Measurements from ENCODE around the gene ROBO1. TPM values are rescaled to one million over a fixed set of nuclear protein-coding genes. Genes with fewer than 3 reads are reported as not detected.

Gene ROBO1
- total and polyA plus RNA-seq, 2 donors (not counting 3 experiments of a cell fraction or from before 2014, with no cell fraction given), result 5.9 to 14.2 TPM

GRCh38 chr3:79551321-79551892, 216.4 kb downstream of the ROBO1 start:
- dilution Hi-C loops (cut with MboI; ENCODE audit: extremely low pct_ligation_motif_present, low sequenced_read_pairs) (no loop called here), intact Hi-C loops (cut with micrococcal nuclease) (no loop called here)
- H3K4me3 ChIP-seq (replicated peaks in 1 of 3; ENCODE audit: insufficient read depth in 1 of 3, low read depth in 1 of 3, low read length in 3 of 3), result no peak overlapping the region
- no peaks in the 10 kb centered on the region for H3K9me1 ChIP-seq (replicated peaks; ENCODE audit: control insufficient read depth, extremely low read depth, insufficient read depth, low read length)
- H3K79me2 ChIP-seq (ENCODE audit: control insufficient read depth, insufficient read depth, low read length), result no peaks in the 10 kb centered on the region
- DNase-seq (ENCODE audit: low read depth, low spot score) (no peak), FAIRE-seq (no peak)
- no peak overlapping the region for H3K4me2 ChIP-seq (ENCODE audit: insufficient read depth, low read length)
- no peaks in the 10 kb centered on the region for H3K4me1 ChIP-seq (ENCODE audit: control insufficient read depth, extremely low read depth, insufficient read depth, low read length)
- no peaks in the 10 kb centered on the region for H3K36me3 ChIP-seq (ENCODE audit: control insufficient read depth in 2 of 2, extremely low read depth in 1 of 2, insufficient read depth in 2 of 2, low read length in 2 of 2)
- ChIA-PET CTCF (interaction anchor here (1.2 kb wide), 1 partner anchor 9 kb away, joined by 5 read pairs; no protein-coding TSS in a partner anchor), POLR2A (no interaction called here)
- H3K27ac ChIP-seq (ENCODE audit: insufficient read depth, low read depth, low read length), result no peak overlapping the region
- no peaks in the 10 kb centered on the region for H3K27me3 ChIP-seq (ENCODE audit: control insufficient read depth in 2 of 2, insufficient read depth in 2 of 2, low read length in 2 of 2)
- H2AFZ ChIP-seq (ENCODE audit: low read depth, low read length), result no peak overlapping the region
- no peaks in the 10 kb centered on the region for H3K9me3 ChIP-seq (replicated peaks; ENCODE audit: control insufficient read depth, insufficient read depth, low read length)
- no peak overlapping the region for H3K9ac ChIP-seq (replicated peaks; ENCODE audit: extremely low read depth, insufficient read depth, low read length)
- no peaks in the 10 kb centered on the region for H4K20me1 ChIP-seq (replicated peaks; ENCODE audit: control insufficient read depth, extremely low read depth, insufficient read depth, low read length)
- TF ChIP-seq MYC (IDR thresholded peaks at IDR 0.05; ENCODE audit: low read depth, low read length) (no peak), JUN (IDR thresholded peaks at IDR 0.05; ENCODE audit: borderline replicate concordance, insufficient read depth, insufficient read length, low read depth) (no peak), GATA2 (IDR thresholded peaks at IDR 0.05; ENCODE audit: insufficient read depth, insufficient read length, low read depth, low read length) (no peak), FOS (IDR thresholded peaks at IDR 0.05; ENCODE audit: borderline replicate concordance, insufficient read depth, low read length) (no peak), EZH2 (IDR thresholded peaks at IDR 0.05; ENCODE audit: borderline replicate concordance, low read depth, low read length, severe bottlenecking) (no peak)
- TF ChIP-seq, protein P1, sequence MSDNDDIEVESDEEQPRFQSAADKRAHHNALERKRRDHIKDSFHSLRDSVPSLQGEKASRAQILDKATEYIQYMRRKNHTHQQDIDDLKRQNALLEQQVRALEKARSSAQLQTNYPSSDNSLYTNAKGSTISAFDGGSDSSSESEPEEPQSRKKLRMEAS (IDR thresholded peaks at IDR 0.05; ENCODE audit: insufficient read depth, insufficient read length), result no peak
- no TSS peak for BruUV-seq (replicated peaks)

Measured in endothelial cell of umbilical vein (primary cell).